T-helper 2 cell treated with Interferon-gamma antibody and Interleukin-4, amounts not matched to agents 100 ng/mL and 5 ng/mL, for 36 hours (primary cell): ENCODE results near the gene FCGR3B. TPM values are rescaled to one million over a fixed set of nuclear protein-coding genes. Genes with fewer than 3 reads are reported as not detected.
"Not testable (repeated sequence)": the region's sequence is repeated elsewhere in the genome, so short reads cannot be mapped to it uniquely, and the experiment has no call there.

Experiments used
- intact Hi-C: fragments of 100-400 bp; cut with micrococcal nuclease; formaldehyde crosslinking; loops from one replicate; pipeline ENCODE4 v1.15.1; 2023
- total RNA-seq: library from RNA; stranded (reverse); gene quantifications from 2 replicates; pipeline ENCODE4 v1.2.3, GENCODE V29; 2022

The FCGR3B gene
- total RNA-seq, 1 donor from 2014 or later: not detected

GRCh38 chr1:161605762-161606540 lies 25.0 kb downstream of the FCGR3B start:
- intact Hi-C loops: not testable (repeated sequence)

GRCh38 chr1:161605024-161605423 lies 26.0 kb downstream of the FCGR3B start:
- intact Hi-C loops: not testable (repeated sequence)

- intact Hi-C loops: loop anchor here (5.0 kb wide), 1 partner anchor 75 kb away; the partner anchor contains the start of gene HSPA6
Measured at GRCh38 chr1:161597077-161597476, 33.9 kb downstream of the FCGR3B start.

GRCh38 chr1:161595583-161595982 lies 35.4 kb downstream of the FCGR3B start:
- intact Hi-C loops: loop anchor here (5.0 kb wide), 1 partner anchor 73 kb away; the partner anchor contains the start of gene HSPA6

- intact Hi-C loops: loop anchor here (5.0 kb wide), 1 partner anchor 73 kb away; the partner anchor contains the start of gene HSPA6
Measured at GRCh38 chr1:161595173-161595572, 35.8 kb downstream of the FCGR3B start.

GRCh38 chr1:161594269-161594984 lies 36.5 kb downstream of the FCGR3B start:
- intact Hi-C loops: not testable (repeated sequence)

GRCh38 chr1:161593092-161593755 lies 37.8 kb downstream of the FCGR3B start:
- intact Hi-C loops: not testable (repeated sequence)

GRCh38 chr1:161592586-161592985 lies 38.4 kb downstream of the FCGR3B start:
- intact Hi-C loops: not testable (repeated sequence)

- intact Hi-C loops: not testable (repeated sequence)
Measured at GRCh38 chr1:161589920-161590319, 41.1 kb downstream of the FCGR3B start.

GRCh38 chr1:161589365-161589764 lies 41.6 kb downstream of the FCGR3B start:
- intact Hi-C loops: not testable (repeated sequence)

GRCh38 chr1:161588596-161588995 lies 42.4 kb downstream of the FCGR3B start:
- intact Hi-C loops: not testable (repeated sequence)

- intact Hi-C loops: not testable (repeated sequence)
Measured at GRCh38 chr1:161582882-161583281, 48.1 kb downstream of the FCGR3B start.

GRCh38 chr1:161580879-161581537 lies 50.0 kb downstream of the FCGR3B start:
- intact Hi-C loops: not testable (repeated sequence)

GRCh38 chr1:161579856-161580507 lies 51.0 kb downstream of the FCGR3B start:
- intact Hi-C loops: not testable (repeated sequence)

- intact Hi-C loops: not testable (repeated sequence)
Measured at GRCh38 chr1:161576676-161577075, 54.3 kb downstream of the FCGR3B start.

Other genes with a start within 250 kb of the FCGR3B start
- gene FCGR2A, start 125.7 kb downstream of the FCGR3B start, total RNA-seq: 0.09 and 0.36 TPM in 2 replicates
- gene HSPA6, start 106.6 kb downstream of the FCGR3B start, total RNA-seq: 3.7 and 4.0 TPM in 2 replicates
- gene FCGR3A, start 81.4 kb downstream of the FCGR3B start, total RNA-seq: 0.11 TPM in 1 of 2 replicates, not detected in the other
- gene FCGR2B, start 32.0 kb upstream of the FCGR3B start, total RNA-seq: 0.11 TPM in 1 of 2 replicates, not detected in the other
- gene FCRLA, start 76.1 kb upstream of the FCGR3B start, total RNA-seq: not detected in 2 replicates
- 0.23 and 0.59 TPM in 2 replicates for gene FCRLB, start 90.4 kb upstream of the FCGR3B start, total RNA-seq
- 27.1 and 27.6 TPM in 2 replicates for gene DUSP12, start 118.6 kb upstream of the FCGR3B start, total RNA-seq
- 29.5 and 31.1 TPM in 2 replicates for gene ATF6, start 135.1 kb upstream of the FCGR3B start, total RNA-seq